HG03575 (cell line): Measurements from ENCODE around the gene LIMK2.

Experiments used
- ATAC-seq: cut with Tn5 transposase; IDR thresholded peaks from one replicate; pipeline ENCODE4 v1.9.1; 2021; ENCODE audit not compliant: unreplicated experiment, insufficient number of reproducible peaks, low FRiP score; ENCODE audit errors: extremely low read depth

The LIMK2 gene

GRCh38 chr22:31282748-31283468 is 70.8 kb downstream of the LIMK2 start:
- no peak for ATAC-seq

DNA sequence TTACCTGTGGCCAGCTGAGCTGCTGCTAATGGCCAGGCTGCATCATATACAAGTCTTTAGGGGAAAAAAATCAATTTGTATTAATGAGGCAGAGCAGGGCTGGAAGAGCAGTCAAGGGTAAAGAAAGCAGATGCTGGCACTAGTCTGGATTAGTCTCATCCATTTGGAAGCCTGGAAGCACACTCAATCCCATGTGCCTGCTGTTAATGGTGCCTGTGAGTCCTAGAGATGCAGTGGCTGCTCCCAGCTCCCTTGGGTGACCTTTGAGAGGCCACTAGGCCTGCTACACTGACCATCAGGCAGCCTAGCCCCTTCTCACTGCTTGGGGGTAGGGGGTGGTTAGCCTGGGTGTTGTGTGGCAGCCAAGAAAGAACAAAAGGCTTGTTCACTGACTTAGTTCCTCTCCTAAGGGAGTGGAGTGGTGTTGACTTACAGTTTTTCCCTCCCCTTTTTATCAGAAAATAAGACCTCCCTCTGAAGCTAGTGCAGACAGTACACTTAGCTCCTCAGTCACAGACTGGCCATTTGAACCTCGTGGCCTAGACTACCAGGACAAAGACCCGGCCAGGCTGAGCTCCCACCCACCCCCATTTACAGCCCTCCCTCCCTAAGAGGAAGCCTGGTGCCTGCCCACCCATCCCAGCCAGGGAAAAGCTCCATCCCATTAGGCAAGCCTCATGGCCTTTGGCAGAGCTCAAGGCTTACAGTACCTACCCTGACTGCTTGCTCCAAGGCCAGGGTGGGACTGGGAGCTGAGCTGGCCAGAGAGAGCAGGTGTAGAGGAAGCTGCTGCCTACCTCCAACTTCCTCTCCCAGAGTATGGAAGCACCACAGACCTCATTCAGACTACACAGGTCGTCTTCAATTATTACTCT is 72.4 kb downstream of the LIMK2 start:
- no peak for ATAC-seq

GRCh38 chr22:31286360-31287255 is 74.5 kb downstream of the LIMK2 start:
- no peak for ATAC-seq

- ATAC-seq = no peak
Observed at GRCh38 chr22:31287818-31288495, 75.9 kb downstream of the LIMK2 start.

DNA sequence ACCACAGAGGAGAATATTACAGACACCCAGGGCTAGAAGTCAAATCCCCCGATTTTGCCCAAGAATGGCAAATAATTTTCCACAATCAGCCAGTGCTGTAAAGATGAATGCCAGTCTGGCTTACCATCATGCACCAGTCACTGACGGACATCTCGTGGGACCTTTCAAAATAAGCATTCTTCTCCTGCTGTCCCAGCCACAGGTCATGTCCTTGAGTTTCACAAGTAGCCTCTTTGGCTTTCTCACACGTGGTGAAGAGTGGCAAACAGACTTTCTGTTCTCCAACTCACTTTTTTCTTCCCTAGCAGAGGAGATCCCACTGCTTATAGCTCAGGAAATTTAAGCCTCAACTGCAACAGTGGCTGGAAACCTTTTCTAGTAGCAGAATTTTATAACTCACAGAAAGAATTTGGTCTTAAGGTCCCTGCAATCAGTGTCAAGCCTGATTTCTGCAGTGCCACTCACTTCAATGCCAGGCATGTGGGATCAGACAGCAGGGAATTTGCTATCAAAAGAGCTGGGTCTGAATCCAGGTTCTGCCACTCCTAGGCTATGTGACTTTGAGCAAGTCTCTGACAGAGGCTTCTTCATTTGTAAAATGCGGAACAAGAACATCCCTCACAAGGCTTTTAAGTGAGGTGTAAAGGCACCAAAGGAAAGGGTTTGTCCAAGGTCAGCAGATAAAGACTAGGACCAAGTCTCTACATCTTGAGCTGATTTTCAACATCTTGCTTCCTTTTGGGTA is 76.6 kb downstream of the LIMK2 start:
- ATAC-seq = no peak

DNA sequence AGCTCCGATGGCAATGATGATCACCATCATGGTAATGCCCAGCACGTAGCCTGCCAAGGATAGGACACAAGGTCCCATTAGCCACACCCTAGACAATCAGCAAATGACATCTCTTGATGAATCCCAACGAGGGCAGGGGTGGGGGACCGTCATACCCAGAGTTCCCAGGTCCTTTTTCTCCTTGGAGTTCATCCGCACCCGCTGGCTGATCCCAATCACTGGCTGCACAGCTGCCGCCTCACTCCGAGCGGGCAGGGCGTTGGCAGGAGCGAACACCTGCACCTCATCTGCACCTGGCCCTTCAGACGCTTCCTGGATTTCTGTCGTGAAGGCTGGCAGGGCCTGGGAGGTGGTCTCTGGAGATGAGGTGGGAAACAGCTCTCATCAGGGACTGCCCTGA is 77.2 kb downstream of the LIMK2 start:
- no peak for ATAC-seq

DNA sequence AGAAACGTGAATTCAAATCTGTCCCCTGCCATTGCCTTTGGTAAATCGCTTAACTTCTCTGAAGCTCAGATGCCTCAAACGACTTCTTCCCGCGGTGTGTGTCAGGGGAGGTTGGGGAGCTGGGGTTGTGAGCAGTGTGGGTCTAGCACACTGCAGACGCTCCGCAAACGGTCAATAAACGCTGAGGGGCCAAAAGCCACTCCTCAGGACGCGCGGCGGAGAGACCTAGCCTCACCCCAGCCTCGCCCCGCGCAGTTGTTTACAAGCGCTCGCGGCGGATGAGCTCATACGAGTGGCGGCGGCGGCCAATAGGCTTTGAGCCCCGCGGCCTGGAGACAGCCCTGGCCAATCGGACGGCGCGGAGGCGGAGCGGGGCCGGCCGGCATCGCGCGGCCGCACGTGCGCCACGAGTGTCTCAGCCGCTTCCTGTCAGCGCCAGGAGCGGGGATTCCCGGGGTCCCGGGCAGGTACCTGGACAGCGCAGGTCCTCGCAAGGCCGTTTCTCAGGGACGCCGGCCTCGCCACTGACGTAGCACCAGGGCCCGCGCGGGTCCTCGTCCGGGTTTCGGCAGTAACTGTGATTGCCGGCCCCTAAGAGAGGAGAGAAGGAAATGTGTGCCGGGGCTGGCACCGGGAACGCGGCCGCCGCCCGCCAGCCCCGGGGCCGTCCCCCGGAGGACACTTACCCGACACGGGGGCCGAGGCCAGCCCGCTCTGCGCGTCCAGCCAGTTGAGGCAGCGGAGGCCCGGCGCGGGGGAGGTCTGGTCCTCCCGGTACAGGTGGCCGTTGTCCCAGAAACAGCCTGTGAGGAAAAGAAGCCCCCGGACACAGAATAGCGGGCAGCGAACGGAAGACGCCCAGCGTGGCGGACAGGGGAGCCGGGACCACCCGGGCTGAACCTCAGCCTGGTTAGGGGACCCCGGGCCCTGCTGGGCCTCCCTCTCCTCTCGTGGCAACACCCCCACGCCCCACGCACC is 78.7 kb downstream of the LIMK2 start:
- ATAC-seq = no peak

- ATAC-seq = no peak
Observed at GRCh38 chr22:31291481-31292235, 79.6 kb downstream of the LIMK2 start.

DNA sequence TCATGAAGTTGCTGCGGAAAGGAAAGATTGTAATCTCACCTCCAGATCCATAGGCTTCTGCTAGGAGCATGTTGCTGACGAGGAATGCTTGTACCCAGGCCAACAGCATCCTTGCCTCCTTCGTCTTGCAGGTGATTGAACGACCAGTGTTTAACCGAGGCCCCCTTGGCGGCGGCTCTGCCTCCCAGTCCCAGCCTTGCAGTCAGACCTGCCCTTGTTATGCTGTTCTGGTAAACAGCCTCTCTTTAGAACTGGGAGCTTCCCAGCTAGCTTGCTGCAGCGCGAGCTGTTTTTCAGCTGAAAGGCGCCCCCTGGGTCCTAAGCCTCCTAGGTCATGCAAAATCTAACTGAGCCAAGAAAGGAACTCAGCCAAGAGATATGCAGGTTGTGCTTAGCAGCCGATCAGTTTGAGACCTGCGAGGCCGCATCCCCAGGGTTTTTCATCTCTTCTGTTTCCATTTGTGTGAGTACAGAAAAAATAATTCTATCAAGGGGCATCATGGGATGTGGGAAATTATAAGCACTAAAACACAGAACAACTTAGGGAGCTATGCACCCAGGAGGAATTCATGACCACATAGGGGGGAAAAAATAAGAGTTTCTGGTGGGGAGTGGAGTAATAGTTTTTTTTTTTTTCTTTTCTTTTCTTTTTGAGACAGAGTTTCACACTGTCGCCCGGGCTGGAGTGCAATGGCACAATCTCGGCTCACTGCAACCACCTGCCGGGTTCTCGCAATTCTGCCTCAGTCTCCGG is 80.3 kb downstream of the LIMK2 start, which contains the start of gene PIK3IP1:
PIK3IP1 (minus strand) TSS at position 253 of the 754 bp plus-strand sequence; CDS start at position 109, 144 bp downstream.
- ATAC-seq = no peak

GRCh38 chr22:31295360-31295759 is 83.3 kb downstream of the LIMK2 start:
- no peak for ATAC-seq

DNA sequence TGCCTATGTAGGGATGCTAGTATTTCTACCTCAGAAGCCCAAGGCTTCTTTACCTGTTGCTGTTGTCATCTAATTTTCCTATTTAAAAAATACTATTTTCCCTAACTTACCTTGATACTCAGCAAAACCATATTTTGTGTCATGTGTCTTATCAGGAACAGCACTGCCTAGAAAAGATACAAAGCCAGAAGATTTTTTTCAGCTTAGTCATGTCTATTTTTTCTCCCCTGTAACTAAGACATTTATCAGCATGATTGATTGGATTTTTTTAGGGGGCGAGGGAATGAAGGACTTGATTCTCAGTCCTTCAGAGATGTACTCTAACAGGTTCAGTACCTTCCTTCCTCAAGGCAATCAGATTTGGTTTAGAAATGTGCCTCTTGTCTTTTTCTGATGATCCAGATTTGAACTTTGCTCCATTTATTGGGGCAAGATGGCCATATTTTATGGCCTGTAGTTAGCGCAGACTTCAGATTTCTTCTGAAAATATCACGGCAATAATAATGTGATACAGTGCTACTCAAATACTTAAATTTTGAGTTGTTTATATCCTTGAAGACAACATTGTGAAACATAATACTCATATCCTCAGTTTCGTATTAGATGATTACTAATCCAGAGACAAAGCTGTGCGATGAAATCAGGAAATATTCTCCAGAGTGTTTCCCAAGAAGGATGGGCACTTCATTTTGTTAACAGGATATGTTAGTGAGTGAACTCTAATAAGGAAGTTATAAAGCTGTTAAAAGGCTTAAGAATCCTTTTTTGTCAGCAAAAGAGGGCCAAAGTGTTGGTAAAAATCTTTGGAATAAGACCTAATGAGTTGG is 83.9 kb downstream of the LIMK2 start:
- ATAC-seq = no peak

DNA sequence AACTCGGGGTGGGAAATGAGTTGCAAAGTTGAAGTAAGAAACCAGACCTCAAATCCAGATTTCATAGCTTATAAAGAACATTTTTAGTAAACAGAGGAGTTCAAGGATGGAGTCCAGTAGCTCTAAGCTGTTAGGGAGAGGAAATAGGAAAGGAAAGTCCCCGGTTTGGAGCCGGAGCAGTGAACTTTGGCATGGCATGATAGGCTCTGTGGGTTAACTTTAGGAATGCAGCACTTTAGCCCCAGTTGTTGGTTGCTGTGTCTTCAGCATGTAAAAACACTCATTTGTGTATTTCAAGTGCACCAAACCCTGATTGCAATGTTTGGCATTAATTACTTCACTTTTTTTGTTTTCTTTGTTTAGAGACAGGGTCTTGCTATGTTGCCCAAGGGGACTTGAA is 88.8 kb downstream of the LIMK2 start:
- ATAC-seq = no peak

- ATAC-seq = no peak
Observed at GRCh38 chr22:31302006-31302405, 89.9 kb downstream of the LIMK2 start.

- no peak for ATAC-seq
Observed at GRCh38 chr22:31302537-31302936, 90.4 kb downstream of the LIMK2 start.

DNA sequence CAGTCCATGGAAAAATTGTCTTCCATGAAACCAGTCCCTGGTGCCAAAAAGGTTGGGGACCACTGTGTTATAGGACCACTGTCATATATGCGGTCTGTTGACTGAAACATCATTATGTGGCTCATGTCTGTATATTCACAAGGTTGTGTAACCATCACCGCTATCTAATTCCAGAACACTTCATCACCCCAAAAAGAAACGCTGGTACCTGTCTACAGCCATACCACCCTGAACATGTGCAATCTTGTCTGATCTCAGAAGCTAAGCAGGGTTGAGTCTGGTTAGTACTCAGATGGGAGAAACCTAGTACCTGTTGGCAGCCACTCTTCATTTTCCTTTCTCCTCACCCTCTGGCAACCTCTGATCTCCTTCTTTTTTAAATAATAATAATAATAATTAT is 93.1 kb downstream of the LIMK2 start:
- ATAC-seq = no peak
